Body of pancreas (tissue), 4 donors: ENCODE results near the gene ADAT1.

Experiments used
- CTCF ChIP-seq, 7 experiments: fragments of 450-650 bp in 4 of 7; fragments of 200-600 bp in 3 of 7; sonication (generic) in 3 of 7; IDR thresholded peaks; one replicate each; pipeline ENCODE4 v1.5.1; 2016 to 2019; ENCODE audit warnings: antibody characterized with exemption in 7 of 7
- POLR2A ChIP-seq, 3 donors: fragments of 450-650 bp; IDR thresholded peaks; one replicate each; pipeline ENCODE4 v1.6.1; 2016; ENCODE audit warnings: antibody characterized with exemption in 3 of 3, mild to moderate bottlenecking in 2 of 3

- no peak for TF ChIP-seq POLR2A (IDR thresholded peaks at IDR 0.05)
- no peak for TF ChIP-seq CTCF (IDR thresholded peaks at IDR 0.05)
Measured at GRCh38 chr16:75588716-75589115, 34.4 kb downstream of the ADAT1 start.
